HG02884 (cell line): Measurements from ENCODE around the gene TTLL11.

Source experiments
- ATAC-seq: cut with Tn5 transposase; IDR thresholded peaks from one replicate; pipeline ENCODE4 v1.9.1; 2021; ENCODE audit warnings: mild to moderate bottlenecking, moderate library complexity; ENCODE audit not compliant: unreplicated experiment

The TTLL11 gene

DNA sequence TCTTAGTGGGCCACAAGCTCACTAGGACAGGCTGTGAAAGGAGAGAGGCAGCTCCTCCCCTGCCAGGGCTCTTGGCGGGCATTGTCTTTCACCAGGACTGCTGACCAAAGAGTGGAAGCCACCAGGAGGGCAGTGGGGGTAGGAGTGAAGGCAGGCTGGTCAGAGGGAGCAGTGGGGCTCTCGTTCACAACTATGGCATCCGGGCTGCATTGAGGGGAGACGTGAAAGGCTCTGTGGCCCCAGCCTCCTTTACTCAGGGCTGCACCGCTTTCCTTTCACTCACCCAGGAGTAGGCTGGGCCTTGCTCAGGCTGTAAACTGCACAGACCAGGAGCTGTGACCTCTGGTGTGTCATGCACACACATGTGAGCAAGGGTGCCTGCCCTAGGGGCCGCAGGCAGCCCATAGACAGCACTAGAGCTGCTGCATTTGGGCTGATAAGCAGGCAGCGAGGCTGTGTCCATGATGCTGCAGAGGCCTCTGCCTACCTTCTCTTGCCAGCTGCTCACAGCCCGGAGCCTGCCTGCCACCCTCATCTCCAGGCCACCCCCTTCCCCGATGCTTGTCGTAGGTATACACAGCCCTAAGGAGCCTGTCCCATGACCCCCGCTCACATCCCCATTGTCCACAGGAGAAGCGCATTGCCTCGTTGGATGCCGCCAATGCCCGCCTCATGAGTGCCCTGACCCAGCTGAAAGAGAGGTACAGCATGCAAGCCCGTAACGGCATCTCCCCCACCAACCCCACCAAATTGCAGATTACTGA lies 311.2 kb downstream of the TTLL11 start:
- no peak for ATAC-seq

DNA sequence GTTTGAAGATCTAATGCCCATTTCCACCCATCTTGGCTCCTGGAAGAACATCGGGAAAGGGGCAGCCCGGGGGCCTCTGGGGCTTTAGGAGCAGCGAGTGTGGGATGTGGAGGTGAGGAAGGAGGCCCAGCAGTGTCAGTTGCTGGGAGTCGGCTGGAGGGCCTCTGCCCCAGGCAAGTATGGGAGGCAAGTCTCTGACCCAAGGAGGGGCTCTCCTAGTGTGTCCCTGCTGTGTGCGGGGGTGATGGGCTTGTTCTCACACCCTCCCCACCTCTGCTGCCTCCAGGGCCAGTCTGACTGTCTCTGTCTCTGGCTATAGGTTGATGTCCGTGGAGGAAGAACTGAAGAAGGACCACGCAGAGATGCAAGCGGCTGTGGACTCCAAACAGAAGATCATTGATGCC lies 312.0 kb downstream of the TTLL11 start:
- ATAC-seq: no peak

DNA sequence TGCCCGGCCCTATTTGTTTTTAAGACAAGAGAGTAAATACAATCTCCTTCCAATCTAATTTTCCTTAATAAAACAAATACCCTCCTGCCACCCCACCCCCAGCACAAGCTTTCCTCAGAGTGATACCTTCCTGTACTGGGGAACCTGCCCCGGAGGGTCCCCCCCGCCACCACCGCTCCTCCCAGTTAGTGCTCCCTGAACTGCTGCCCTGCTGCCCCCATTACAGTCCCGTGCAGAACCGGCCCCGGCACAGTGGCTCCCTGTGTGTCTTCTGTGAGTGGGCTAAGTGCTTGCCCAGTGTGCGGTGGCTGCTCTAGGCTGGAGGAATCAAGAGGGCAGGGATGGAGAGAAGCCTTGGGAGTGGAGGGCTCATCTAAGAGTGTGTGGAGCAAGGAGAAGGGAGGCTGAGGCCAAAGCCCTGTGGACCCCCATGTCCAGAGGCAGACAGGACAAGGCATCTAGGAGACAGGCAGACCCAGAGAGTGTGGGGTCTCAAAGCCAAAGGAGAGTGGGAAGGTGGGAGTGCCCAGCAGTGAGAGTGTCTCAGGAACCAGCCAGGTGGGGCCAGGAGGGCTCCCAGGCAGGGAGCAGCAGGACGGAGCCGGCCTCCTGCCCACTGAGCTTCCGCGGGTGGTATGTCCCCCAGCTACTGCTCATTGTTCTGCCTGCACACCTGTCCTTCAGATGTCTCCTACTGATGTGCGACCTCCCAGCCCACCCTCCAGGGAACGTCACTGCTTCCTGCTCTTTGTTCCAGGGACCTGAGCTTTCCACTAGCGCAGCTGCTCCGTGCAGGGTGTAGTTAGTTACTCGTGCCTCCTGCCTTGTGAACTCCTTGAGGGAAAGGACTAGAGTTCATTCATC lies 312.7 kb downstream of the TTLL11 start:
- ATAC-seq: no peak

DNA sequence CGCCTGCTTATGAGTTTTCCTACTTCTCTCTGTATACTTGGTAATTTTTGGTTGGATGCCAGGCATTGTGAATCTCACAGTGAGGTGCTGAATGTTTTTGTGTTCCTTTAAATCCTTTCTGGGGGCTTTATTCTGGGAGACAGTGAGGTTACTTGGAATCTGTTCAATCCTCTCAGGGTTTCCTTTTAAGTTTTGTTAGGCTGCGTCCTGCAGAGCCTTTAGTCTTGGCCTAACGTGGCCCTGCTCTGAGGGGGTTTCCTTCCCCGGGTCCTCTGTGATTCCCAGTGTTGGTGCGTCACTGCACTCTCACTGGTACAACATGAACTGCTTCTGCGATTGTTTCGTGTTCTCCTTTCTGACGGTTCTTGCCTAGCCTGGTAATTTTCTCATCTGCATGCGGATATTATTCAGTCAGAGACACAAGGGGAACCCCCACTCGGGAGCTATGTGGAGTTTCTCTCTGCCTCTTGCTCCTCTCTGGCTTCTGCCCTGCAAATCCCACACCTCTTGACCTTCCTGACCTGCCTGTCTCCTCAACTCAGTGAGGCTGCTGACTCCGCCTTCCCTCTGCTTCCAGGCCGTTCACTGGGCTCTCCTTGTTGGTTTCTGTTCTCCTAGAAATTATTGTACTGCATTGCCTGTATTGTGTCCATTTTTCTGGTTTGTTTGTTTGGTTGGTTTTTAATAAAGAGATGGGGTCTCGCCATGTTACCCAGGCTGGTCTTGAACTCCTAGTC lies 313.6 kb downstream of the TTLL11 start:
- no peak for ATAC-seq

DNA sequence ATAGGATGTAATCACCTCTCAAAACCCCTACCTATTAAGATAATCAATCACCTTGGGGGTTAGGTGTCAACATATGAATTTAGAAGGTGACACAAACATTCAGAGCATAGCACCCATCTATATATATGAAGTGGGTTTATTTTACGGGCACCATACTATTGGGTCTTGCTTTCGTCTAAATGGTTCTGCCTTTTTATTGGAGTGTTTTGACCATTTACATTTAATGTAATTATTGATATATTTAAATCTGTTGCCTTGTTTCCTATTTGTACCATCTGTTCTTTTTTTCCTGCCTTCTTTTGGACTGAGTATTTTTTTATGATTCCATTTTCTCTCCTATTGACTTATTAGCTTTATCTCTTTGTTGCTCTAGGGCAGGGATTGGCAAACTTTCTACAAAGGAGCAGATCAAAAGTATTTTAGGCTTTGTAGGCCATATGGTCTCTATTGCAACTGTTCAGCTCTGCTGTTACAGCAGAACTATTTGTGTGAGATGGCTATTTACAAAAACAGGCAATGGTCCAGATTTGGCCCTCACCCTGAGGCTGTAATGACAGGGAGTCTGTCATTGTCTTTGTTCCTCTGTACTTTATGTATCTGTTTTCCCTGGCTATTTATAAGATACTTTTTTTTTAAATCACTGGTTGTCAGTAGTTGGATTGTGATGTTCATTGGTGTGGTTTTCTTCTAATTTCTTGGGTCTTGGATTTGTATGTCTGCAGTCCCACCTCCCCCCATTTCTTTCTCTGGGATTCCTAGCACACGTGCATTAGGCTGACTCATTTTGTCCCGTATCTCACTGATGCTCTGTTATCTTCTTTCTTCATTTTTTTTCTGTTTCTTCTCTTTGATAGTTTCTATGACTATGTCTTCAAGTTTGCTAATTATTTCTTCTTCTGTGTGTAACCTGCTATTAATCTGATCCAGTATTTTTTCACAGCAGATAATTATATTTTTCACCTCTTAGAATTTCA lies 314.6 kb downstream of the TTLL11 start:
- ATAC-seq: no peak

DNA sequence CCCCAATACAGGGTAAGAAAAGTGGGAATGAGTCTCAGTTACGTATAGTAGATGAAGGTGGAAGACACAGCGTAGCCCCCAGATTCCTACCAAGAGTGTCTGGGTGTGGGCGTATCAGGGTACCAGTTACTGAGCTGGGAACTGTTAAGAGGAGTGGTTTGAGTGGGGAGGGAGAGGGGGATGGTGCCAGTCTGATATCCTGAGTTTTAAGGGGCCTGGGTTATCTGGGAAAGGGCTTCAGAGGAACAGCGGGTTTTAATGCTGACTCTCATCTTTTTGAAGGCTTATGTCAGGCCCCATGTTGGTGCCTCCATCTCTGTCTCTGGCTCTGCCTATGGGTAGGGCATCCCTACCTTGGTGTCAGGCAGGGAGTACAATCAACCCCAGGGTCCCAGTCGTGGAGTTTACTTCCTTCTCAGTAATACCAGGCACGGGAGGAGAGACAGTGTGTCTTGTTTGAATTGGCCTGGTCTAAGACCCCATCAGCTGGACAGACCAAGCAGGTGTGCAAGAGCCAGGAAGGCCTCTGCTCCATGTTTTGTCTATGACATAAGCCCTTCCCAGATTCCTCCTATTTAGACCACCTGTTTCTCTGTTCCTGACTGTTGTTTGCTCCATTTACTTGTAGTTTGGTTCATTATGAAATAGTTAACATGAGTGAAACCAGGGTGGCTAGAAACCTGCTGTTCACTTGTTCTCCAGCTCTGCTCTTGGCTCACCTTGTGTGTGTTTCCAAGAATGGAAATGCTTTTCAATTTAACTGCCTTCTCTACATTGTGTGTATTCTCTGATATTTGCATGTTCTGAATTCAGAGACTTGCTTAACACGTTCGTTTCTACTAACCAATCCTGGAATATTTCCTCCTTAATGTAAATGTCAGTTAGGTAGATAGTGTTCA lies 316.1 kb downstream of the TTLL11 start:
- ATAC-seq: no peak

DNA sequence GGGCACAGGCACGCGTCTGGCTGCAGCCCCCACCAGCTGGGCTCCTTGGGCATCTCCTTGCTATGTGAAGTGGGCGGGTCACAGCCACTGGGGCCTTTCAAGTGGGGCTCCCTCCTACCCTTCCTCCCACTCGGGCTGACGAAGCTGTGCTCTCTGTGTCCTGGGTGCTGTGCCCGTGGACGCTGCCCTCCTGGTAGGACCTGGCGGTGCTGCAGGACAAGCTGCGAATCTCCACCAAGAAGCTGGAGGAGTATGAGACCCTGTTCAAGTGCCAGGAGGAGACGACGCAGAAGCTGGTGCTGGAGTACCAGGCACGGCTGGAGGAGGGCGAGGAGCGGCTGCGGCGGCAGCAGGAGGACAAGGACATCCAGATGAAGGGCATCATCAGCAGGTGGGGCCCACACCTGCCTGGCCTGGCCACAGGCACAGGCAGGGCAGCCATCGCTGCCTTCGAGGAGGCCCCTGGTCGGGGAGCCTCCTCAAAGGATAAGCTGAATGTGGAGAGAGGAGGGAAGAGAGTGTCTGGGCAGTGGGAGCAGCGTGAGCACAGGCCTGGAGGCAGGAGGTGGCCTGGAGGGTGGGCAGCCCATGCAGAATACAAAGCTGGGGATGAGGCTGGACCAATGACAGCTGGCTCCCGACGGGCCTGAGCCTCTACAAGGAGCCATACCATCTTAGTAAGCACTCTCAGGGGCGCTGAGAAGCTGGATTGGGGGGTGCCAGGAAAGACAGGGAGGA lies 316.9 kb downstream of the TTLL11 start:
- ATAC-seq: no peak

DNA sequence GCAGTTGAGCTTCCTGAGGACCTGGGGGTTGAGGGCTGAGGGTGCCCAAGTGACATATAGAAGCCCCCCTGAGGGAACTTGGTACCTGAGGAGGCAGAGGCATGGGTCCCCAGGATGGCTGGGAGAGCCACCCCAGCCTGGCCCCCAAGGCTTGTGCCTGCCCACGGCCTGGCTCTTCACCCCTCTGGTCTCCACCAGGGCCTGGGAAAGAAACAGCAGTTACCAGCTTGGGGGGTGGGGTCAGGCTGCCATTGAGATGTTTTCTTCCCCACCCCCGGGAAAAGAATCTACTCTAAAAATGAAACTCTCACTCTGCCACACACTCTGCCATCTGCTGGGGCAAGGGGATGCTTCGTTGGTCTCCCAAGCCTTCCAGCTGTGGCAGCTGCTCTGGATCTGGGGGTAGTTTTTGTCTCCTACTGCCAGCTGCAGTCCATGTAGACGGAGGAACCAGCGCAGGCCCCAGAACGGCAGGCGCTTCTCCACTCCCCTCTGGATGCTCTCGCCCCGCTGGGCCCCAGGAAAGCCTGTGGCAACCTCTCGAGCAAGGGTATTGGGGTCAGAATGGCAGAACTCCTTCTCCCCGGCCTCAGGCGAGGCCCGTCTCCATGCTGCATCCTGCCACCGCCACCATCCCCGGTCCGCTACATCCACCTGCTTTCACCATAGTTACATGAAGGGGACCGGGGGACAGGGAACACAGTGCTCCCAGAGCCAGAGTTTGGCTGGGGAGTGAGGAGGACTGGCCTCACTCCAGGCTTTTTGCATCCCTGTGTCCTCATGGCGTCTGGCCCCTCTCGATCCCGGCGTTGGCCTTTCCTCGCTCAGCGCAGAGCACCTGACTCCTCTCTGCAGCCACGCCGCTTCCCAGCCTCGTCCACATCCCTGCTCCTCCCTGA lies 318.1 kb downstream of the TTLL11 start:
- no peak for ATAC-seq

DNA sequence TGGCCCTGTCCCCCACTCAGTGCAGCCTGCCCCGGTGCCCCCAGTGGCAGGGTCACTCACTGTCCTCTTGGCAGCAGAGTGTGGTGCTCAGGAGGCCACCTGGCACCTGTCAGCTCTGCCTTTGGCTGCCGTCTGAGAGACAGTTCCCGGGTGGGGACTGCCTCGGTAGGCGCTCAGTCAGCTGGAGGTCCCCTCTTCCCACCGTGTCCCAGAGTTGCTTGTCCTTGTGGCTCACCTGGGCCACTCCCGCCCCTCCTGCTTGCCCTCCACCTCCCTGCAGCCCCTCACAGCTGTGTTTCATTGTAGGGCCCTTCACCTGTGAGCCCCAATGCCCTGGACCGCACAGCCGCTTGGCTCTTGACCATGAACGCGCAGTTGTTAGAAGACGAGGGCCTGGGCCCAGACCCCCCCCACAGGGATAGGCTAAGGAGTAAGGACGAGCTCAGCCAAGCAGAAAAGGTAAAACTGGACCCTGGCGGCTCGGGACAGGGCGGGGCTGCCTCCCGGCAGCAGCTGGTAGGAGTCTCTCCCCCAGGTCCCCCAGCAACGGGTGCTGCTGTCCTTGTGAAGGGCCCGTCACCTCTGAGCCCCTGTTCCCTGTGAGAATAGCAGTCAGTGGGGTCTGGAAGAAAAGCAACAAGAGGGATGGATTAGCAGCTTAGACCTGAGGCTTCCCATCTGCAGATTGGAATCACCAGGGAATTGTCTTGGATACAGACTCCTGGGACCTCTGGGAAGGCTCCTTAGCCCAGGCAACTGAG lies 319.0 kb downstream of the TTLL11 start:
- ATAC-seq: no peak

DNA sequence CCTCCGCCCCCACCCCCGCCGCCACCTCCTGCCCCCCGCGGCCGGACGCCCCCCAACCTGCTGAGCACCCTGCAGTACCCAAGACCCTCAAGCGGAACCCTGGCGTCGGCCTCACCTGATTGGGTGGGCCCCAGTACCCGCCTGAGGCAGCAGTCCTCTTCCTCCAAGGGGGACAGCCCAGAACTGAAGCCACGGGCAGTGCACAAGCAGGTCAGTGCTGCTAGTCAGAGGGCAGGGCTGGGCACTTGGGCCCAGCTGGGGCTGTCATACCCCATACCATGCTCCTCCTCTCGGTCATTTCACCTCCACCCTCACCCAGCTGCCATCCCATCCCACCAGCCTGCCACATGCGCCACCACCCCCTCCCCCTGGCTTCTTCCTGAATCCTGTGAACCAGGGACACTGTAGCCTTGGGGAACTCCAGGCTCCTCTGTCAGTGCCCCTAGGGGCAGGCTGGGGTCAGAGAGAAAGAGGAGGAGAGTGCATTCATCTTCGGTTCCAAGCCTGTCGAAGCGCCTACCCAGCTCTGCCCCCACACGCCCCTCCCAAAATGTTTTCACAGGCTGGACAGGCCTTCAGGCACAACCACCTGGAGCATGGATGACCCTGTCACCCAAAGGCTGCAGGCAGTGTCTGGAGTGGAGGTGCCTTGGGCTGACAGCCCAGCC lies 319.7 kb downstream of the TTLL11 start:
- no peak for ATAC-seq

DNA sequence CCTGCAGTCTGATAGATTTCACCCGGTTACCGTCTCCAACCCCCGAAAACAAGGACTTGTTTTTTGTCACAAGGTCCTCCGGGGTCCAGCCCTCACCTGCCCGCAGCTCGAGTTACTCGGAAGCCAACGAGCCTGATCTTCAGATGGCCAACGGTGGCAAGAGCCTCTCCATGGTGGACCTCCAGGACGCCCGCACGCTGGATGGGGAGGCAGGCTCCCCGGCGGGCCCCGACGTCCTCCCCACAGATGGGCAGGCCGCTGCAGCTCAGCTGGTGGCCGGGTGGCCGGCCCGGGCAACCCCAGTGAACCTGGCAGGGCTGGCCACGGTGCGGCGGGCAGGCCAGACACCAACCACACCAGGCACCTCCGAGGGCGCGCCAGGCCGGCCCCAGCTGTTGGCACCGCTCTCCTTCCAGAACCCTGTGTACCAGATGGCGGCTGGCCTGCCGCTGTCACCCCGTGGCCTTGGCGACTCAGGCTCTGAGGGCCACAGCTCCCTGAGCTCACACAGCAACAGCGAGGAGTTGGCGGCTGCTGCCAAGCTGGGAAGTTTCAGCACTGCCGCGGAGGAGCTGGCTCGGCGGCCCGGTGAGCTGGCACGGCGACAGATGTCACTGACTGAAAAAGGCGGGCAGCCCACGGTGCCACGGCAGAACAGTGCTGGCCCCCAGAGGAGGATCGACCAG lies 320.4 kb downstream of the TTLL11 start:
- no peak for ATAC-seq
